ENCODE measurements around the gene FAN1.

DNA sequence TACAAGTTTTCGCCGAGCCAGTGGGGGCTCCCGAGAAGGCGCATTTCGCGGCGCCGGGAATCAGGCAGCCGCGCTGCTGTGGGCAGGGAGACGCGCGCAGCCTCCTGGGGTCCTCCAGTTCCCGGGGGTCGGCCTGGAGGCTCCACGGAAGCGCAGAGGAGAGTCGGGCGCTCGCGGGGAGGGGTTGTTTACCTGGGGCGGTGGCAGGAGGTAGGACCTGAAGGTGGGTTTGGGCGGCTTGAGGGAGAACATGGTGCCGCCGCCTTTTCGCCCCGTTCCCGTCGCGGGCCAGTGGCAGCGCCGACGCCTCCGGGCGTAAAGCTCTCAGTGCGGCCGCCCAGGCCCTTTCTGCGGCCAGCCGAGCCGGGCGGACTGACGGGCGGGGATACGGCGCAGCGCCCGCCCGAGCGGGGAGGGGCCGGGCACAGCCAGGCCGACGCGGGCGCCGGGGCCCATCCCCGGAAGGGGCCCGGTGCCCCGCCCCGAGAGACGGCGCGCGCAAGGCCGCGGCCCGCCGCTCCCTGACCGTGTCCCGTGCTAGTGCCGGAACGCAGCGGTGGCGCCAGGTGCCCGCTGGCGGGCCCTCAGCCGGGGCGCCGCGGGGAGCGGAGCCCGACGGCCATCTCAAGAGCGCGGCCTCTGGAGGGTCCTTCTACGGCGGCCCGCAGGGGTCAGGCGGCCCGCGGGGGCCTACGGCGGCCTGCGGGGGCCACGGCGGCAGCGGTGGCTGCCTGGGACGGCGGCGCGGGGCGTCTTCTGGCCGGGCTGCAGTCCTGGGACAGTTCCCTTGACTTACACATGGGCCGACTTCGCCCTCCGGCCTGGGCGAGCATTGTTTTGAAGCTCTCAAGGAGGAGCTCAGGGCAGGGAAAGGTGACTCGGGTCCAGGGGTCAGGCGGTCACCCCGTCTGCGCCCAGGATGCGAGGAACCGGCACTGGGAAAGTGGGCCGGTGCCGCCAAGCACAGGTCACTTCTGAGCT, 87.8 kb downstream of the FAN1 start, which contains the start of gene MTMR10:
- TF ChIP-seq SP1 (IDR thresholded peaks at IDR 0.05) (no peak), FOXA1 (IDR thresholded peaks at IDR 0.05) (no peak), BHLHE40 (IDR thresholded peaks at IDR 0.05; ENCODE audit: borderline replicate concordance) (no peak), FOXM1 (IDR thresholded peaks at IDR 0.05; ENCODE audit: borderline replicate concordance) (no peak), ELF4 (IDR thresholded peaks at IDR 0.05) (no peak)

Data from HEK293T (cell line).